CD14-positive monocyte (primary cell): ENCODE measurements around the gene TAF5L. TPM values are rescaled to one million over a fixed set of nuclear protein-coding genes. Genes with fewer than 3 reads are reported as not detected.

Source experiments
- DNase-seq, 3 donors: peaks; one replicate each; pipeline ENCODE4 v3.0.0-alpha.2; 2011 to 2022
- H2AFZ ChIP-seq: 2 replicates; pipeline ENCODE4 v1.6.0; 2012; ENCODE audit warnings: mild to moderate bottlenecking, low read depth, low read length, inconsistent platforms; ENCODE audit not compliant: insufficient read depth, poor library complexity, severe bottlenecking
- H3K27ac ChIP-seq, 2 donors: 1 replicate in 1 of 2; 2 replicates in 1 of 2; pipeline ENCODE4 v1.5.1; 2012 to 2013; ENCODE audit warnings: low read length in 2 of 2, control low read depth in 1 of 2, inconsistent platforms in 1 of 2, low read depth in 1 of 2, mild to moderate bottlenecking in 1 of 2
- H3K27me3 ChIP-seq, 2 donors: one replicate each; pipeline versions ENCODE4 v1.6.0 to v1.6.1; 2011 to 2013; ENCODE audit warnings: low read length in 2 of 2; ENCODE audit not compliant: control insufficient read depth in 2 of 2, insufficient read depth in 2 of 2
- H3K36me3 ChIP-seq, 2 donors: replicated peaks in 1 of 2; 1 replicate in 1 of 2; 2 replicates in 1 of 2; pipeline versions ENCODE4 v1.5.1 to v1.6.1; 2012 to 2013; ENCODE audit warnings: low read length in 2 of 2, control low read depth in 1 of 2, inconsistent platforms in 1 of 2, mild to moderate bottlenecking in 1 of 2; ENCODE audit not compliant: insufficient read depth in 2 of 2, control insufficient read depth in 1 of 2
- H3K4me1 ChIP-seq, 2 donors: 1 replicate in 1 of 2; 2 replicates in 1 of 2; pipeline versions ENCODE4 v1.5.1 to v1.6.1; 2012 to 2013; ENCODE audit warnings: low read length in 2 of 2, control low read depth in 1 of 2, inconsistent platforms in 1 of 2, mild to moderate bottlenecking in 1 of 2, moderate library complexity in 1 of 2; ENCODE audit not compliant: insufficient read depth in 2 of 2, control insufficient read depth in 1 of 2
- H3K4me2 ChIP-seq: replicated peaks from 2 replicates; pipeline ENCODE3; 2012; ENCODE audit warnings: low read length, moderate library complexity, mild to moderate bottlenecking; ENCODE audit not compliant: poor library complexity, severe bottlenecking; ENCODE audit errors: extremely low read depth
- H3K4me3 ChIP-seq, 3 experiments: fragments of 200-600 bp in 1 of 3; sonication (generic) in 1 of 3; replicated peaks in 1 of 3; 1 replicate in 2 of 3; 2 replicates in 1 of 3; pipeline ENCODE4 v1.5.1; 2011 to 2013; ENCODE audit warnings: low read length in 3 of 3, mild to moderate bottlenecking in 3 of 3, control low read depth in 2 of 3, low read depth in 2 of 3, inconsistent platforms in 1 of 3, moderate library complexity in 1 of 3
- H3K79me2 ChIP-seq: 2 replicates; pipeline ENCODE4 v1.6.0; 2012; ENCODE audit warnings: mild to moderate bottlenecking, control low read depth, inconsistent platforms, low read length, moderate library complexity; ENCODE audit not compliant: insufficient read depth
- H3K9ac ChIP-seq: 2 replicates; pipeline ENCODE4 v1.6.0; 2017; ENCODE audit warnings: low read length, mild to moderate bottlenecking; ENCODE audit not compliant: insufficient read depth, poor library complexity, severe bottlenecking
- H3K9me3 ChIP-seq, 2 donors: replicated peaks in 1 of 2; 1 replicate in 1 of 2; 2 replicates in 1 of 2; pipeline versions ENCODE4 v1.5.1 to v1.6.1; 2012 to 2013; ENCODE audit warnings: low read length in 2 of 2, control low read depth in 1 of 2; ENCODE audit not compliant: control insufficient read depth in 1 of 2, insufficient read depth in 1 of 2
- H4K20me1 ChIP-seq: 2 replicates; pipeline ENCODE4 v1.6.0; 2012; ENCODE audit warnings: mild to moderate bottlenecking, low read length, control low read depth, moderate library complexity; ENCODE audit not compliant: insufficient read depth
- H3K27ac Mint-ChIP-seq, 7 donors: one replicate each; pipeline ENCODE4 v1.8.0; 2020; ENCODE audit warnings: mild to moderate bottlenecking in 7 of 7, mixed read lengths in 7 of 7, moderate library complexity in 6 of 7, inconsistent platforms in 2 of 7
- H3K27me3 Mint-ChIP-seq, 3 donors: one replicate each; pipeline ENCODE4 v1.8.0; 2021 to 2022; ENCODE audit warnings: low read depth in 3 of 3, mild to moderate bottlenecking in 3 of 3, mixed read lengths in 3 of 3, moderate library complexity in 3 of 3, inconsistent platforms in 1 of 3
- H3K36me3 Mint-ChIP-seq, 2 donors: one replicate each; pipeline ENCODE4 v1.8.0; 2020; ENCODE audit warnings: mixed read lengths in 2 of 2, inconsistent platforms in 1 of 2, mild to moderate bottlenecking in 1 of 2
- H3K4me1 Mint-ChIP-seq: one replicate; pipeline ENCODE4 v1.8.0; 2020; ENCODE audit warnings: mild to moderate bottlenecking, mixed read lengths
- H3K4me3 Mint-ChIP-seq, 2 donors: one replicate each; pipeline ENCODE4 v1.8.0; 2020; ENCODE audit warnings: mild to moderate bottlenecking in 2 of 2, mixed read lengths in 2 of 2, moderate library complexity in 1 of 2
- H3K9me3 Mint-ChIP-seq, 7 donors: one replicate each; pipeline ENCODE4 v1.8.0; 2020 to 2022; ENCODE audit warnings: mixed read lengths in 7 of 7, mild to moderate bottlenecking in 6 of 7, moderate library complexity in 6 of 7, inconsistent platforms in 2 of 7
- CTCF ChIP-seq: fragments of 200-600 bp; IDR thresholded peaks from one replicate; pipeline ENCODE4 v1.8.0; 2022; ENCODE audit warnings: antibody characterized with exemption, mild to moderate bottlenecking
- WGBS: methylation state at CpG from one replicate; pipeline ENCODE4 v1.1.5; 2013; ENCODE audit warnings: missing lambda C conversion rate; ENCODE audit not compliant: insufficient coverage; 5-methylcytosine and 5-hydroxymethylcytosine counted together
- intact Hi-C, 2 donors: fragments of 100-400 bp; cut with micrococcal nuclease; formaldehyde crosslinking; loops; one replicate each; pipeline versions ENCODE4 v1.15.0 to v1.15.1; 2023
- polyA plus RNA-seq, 3 donors: library from polyadenylated mRNA; depleted of rRNA in 1 of 3; unstranded in 2 of 3; stranded (reverse) in 1 of 3; fragments of 300-500 nt in 2 of 3; fragments of >200 nt in 1 of 3; fragmentation: Illumina TruSeq in 2 of 3; gene quantifications; 1 replicate in 2 of 3; 2 replicates in 1 of 3; pipeline ENCODE4 v1.2.3, GENCODE V29; 2012 to 2021

Gene TAF5L
- polyA plus RNA-seq, 3 donors: 3.8 to 15.4 (median 4.9) TPM

- Histone ChIP-seq H3K4me2 (no peak overlapping the region), H3K9me3 (no peaks in the 10 kb centered on the region), H3K4me1 (peaks cover 11 to 16% of the 10 kb centered on the region in 2 donors), H3K36me3 (no peaks in the 10 kb centered on the region), H3K27me3 (no peaks in the 10 kb centered on the region), H3K27ac (no peak overlapping the region), H3K9ac (no peak overlapping the region), H3K79me2 (peaks cover 9% of the 10 kb centered on the region), H4K20me1 (no peaks in the 10 kb centered on the region), H2AFZ (no peak overlapping the region), H3K4me3 (no peak overlapping the region)
- Mint-ChIP-seq H3K27ac (no peak overlapping the region), H3K4me3 (no peak overlapping the region), H3K9me3 (no peaks in the 10 kb centered on the region), H3K4me1 (peaks cover 17% of the 10 kb centered on the region), H3K36me3 (no peaks in the 10 kb centered on the region), H3K27me3 (peaks cover 0 to 2% (median 0%) of the 10 kb centered on the region in 3 donors)
- intact Hi-C loops: no loop called here
- peak in 1 of 3 donors; percentile 52 for DNase-seq
- no peak for TF ChIP-seq CTCF
- no CpG with 5 or more reads among the region's 5 CpGs for WGBS
Measured at GRCh38 chr1:229563701-229564100, 62.2 kb downstream of the TAF5L start.

GRCh38 chr1:229563241-229563640 is 62.7 kb downstream of the TAF5L start:
- H3K4me3 ChIP-seq: no peak overlapping the region
- Mint-ChIP-seq H3K36me3 (no peaks in the 10 kb centered on the region), H3K9me3 (no peaks in the 10 kb centered on the region), H3K27me3 (peaks cover 0 to 2% (median 0%) of the 10 kb centered on the region in 3 donors), H3K4me1 (peaks cover 17% of the 10 kb centered on the region), H3K27ac (no peak overlapping the region), H3K4me3 (no peak overlapping the region)
- intact Hi-C loops: no loop called here
- WGBS: 92% methylated on average over 4 of the region's 7 CpGs
- TF ChIP-seq CTCF: no peak
- no peak overlapping the region for H2AFZ ChIP-seq
- no peak overlapping the region for H3K4me2 ChIP-seq
- DNase-seq: no peak
- no peaks in the 10 kb centered on the region for H4K20me1 ChIP-seq
- H3K36me3 ChIP-seq: no peaks in the 10 kb centered on the region
- no peaks in the 10 kb centered on the region for H3K27me3 ChIP-seq
- H3K9ac ChIP-seq: no peak overlapping the region
- H3K27ac ChIP-seq: no peak overlapping the region
- peaks cover 9% of the 10 kb centered on the region for H3K79me2 ChIP-seq
- peaks cover 11 to 16% of the 10 kb centered on the region in 2 donors for H3K4me1 ChIP-seq
- H3K9me3 ChIP-seq: no peaks in the 10 kb centered on the region
